Neuronal stem cell (in vitro differentiated cells): ENCODE results near the gene ABCC8.

Experiments
- DNase-seq: peaks from one replicate; pipeline ENCODE4 v3.0.0-alpha.2; 2013; ENCODE audit warnings: low spot score
- H2AFZ ChIP-seq: one replicate; pipeline ENCODE4 v1.6.1; 2013; ENCODE audit warnings: mild to moderate bottlenecking, low read length, inconsistent platforms
- H2AK5ac ChIP-seq: 2 replicates; pipeline ENCODE4 v1.6.1; 2013; ENCODE audit warnings: low read depth, mild to moderate bottlenecking, inconsistent platforms, low read length, moderate library complexity, mixed read lengths
- H2BK120ac ChIP-seq: 2 replicates; pipeline ENCODE4 v1.6.1; 2013; ENCODE audit warnings: low read depth, mild to moderate bottlenecking, inconsistent platforms, low read length, moderate library complexity, mixed read lengths
- H2BK12ac ChIP-seq: one replicate; pipeline ENCODE4 v1.6.1; 2013; ENCODE audit warnings: low read length, inconsistent platforms
- H2BK15ac ChIP-seq: 2 replicates; pipeline ENCODE4 v1.6.1; 2013; ENCODE audit warnings: mild to moderate bottlenecking, low read length, inconsistent platforms, mixed read lengths
- H2BK5ac ChIP-seq: one replicate; pipeline ENCODE4 v1.6.1; 2013; ENCODE audit warnings: inconsistent platforms, mild to moderate bottlenecking, low read length, moderate library complexity
- H3K14ac ChIP-seq: one replicate; pipeline ENCODE4 v1.6.1; 2013; ENCODE audit warnings: low read length, inconsistent platforms
- H3K18ac ChIP-seq: 2 replicates; pipeline ENCODE4 v1.6.1; 2013; ENCODE audit warnings: low read length, inconsistent platforms
- H3K23ac ChIP-seq: 2 replicates; pipeline ENCODE4 v1.6.1; 2013; ENCODE audit warnings: low read depth, mild to moderate bottlenecking, mixed read lengths, low read length, inconsistent platforms; ENCODE audit not compliant: poor library complexity
- H3K27ac ChIP-seq: replicated peaks from 3 replicates; pipeline ENCODE4 v1.5.1; 2013; ENCODE audit warnings: low read length, inconsistent platforms
- H3K27me3 ChIP-seq, 3 experiments: 2 replicates each; pipeline ENCODE4 v1.6.1; 2013; ENCODE audit warnings: low read length in 3 of 3, mild to moderate bottlenecking in 2 of 3, inconsistent platforms in 1 of 3, low read depth in 1 of 3, mixed read lengths in 1 of 3, moderate library complexity in 1 of 3; ENCODE audit not compliant: control insufficient read depth in 3 of 3, insufficient read depth in 3 of 3
- H3K36me3 ChIP-seq, 2 donors: replicated peaks in 1 of 2; 2 replicates each; pipeline ENCODE4 v1.6.1; 2013; ENCODE audit warnings: low read length in 2 of 2; ENCODE audit not compliant: control insufficient read depth in 2 of 2, insufficient read depth in 2 of 2
- H3K4ac ChIP-seq: 2 replicates; pipeline ENCODE4 v1.6.1; 2013; ENCODE audit warnings: inconsistent platforms, mild to moderate bottlenecking, low read length, moderate library complexity
- H3K4me1 ChIP-seq, 2 donors: 1 replicate in 1 of 2; 2 replicates in 1 of 2; pipeline ENCODE4 v1.6.1; 2013; ENCODE audit warnings: low read length in 2 of 2, low read depth in 1 of 2; ENCODE audit not compliant: control insufficient read depth in 2 of 2, insufficient read depth in 1 of 2
- H3K4me2 ChIP-seq: one replicate; pipeline ENCODE4 v1.6.1; 2013; ENCODE audit warnings: mild to moderate bottlenecking, low read length, inconsistent platforms; ENCODE audit not compliant: insufficient read depth, poor library complexity, severe bottlenecking
- H3K4me3 ChIP-seq, 2 donors: 2 replicates each; pipeline ENCODE4 v1.5.1; 2013; ENCODE audit warnings: low read length in 2 of 2, mild to moderate bottlenecking in 2 of 2, inconsistent platforms in 1 of 2, moderate library complexity in 1 of 2
- H3K79me1 ChIP-seq: one replicate; pipeline ENCODE4 v1.6.1; 2013; ENCODE audit warnings: low read depth, mild to moderate bottlenecking, inconsistent platforms, low read length, moderate library complexity
- H3K9ac ChIP-seq: one replicate; pipeline ENCODE4 v1.6.1; 2013; ENCODE audit warnings: mild to moderate bottlenecking, low read depth, low read length, inconsistent platforms; ENCODE audit not compliant: poor library complexity
- H3K9me3 ChIP-seq, 2 donors: replicated peaks in 1 of 2; 2 replicates each; pipeline versions ENCODE3 to v1.6.1; 2013; ENCODE audit warnings: low read length in 2 of 2, mild to moderate bottlenecking in 2 of 2, inconsistent platforms in 1 of 2, low read depth in 1 of 2, mixed read lengths in 1 of 2, moderate library complexity in 1 of 2; ENCODE audit not compliant: control insufficient read depth in 2 of 2, insufficient read depth in 1 of 2
- H4K8ac ChIP-seq: one replicate; pipeline ENCODE4 v1.6.1; 2013; ENCODE audit warnings: low read depth, mild to moderate bottlenecking, inconsistent platforms, low read length, moderate library complexity
- H4K91ac ChIP-seq: one replicate; pipeline ENCODE4 v1.6.1; 2013; ENCODE audit warnings: low read length, low read depth, mild to moderate bottlenecking, inconsistent platforms; ENCODE audit not compliant: poor library complexity
- WGBS, 2 donors: extraction: QIAGEN DNeasy Blood & Tissue Kit; methylation state at CpG; one replicate each; pipeline ENCODE4 v1.1.7; 2013; ENCODE audit warnings: missing lambda C conversion rate in 2 of 2, mixed read lengths in 1 of 2; ENCODE audit not compliant: insufficient read length in 2 of 2, insufficient replicate concordance in 1 of 2; ENCODE audit errors: extremely low coverage in 2 of 2; 5-methylcytosine and 5-hydroxymethylcytosine counted together

Gene ABCC8

DNA sequence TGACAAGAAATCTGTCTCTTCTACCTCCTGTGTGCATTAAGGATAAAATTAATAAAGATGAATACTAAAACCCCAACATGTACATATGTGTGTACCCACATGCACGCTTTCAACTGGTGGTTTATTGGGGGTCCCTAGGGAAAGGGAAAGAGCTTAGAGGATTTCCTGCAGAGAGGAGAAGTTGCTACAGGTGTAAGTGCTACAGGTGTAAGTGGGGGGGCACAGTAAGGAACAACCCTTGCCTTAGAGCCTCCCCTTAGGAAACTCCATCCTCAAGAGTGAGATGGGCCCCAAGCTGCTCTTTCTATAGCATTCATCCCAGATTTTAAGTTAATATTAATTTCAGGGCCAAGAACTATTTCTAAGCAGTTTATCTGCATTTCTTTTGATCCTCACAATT is 11.9 kb upstream of the ABCC8 start:
- H3K79me1 ChIP-seq, result no peaks in the 10 kb centered on the region
- no peaks in the 10 kb centered on the region for H3K4me1 ChIP-seq
- H3K18ac ChIP-seq, result no peak overlapping the region
- H4K8ac ChIP-seq, result no peak overlapping the region
- H2AFZ ChIP-seq, result no peak overlapping the region
- no peak overlapping the region for H2BK5ac ChIP-seq
- H3K14ac ChIP-seq, result no peak overlapping the region
- H4K91ac ChIP-seq, result no peak overlapping the region
- no peaks in the 10 kb centered on the region for H3K36me3 ChIP-seq
- no peak overlapping the region for H3K4me2 ChIP-seq
- no peak overlapping the region for H3K27ac ChIP-seq
- no peak overlapping the region for H2BK12ac ChIP-seq
- H3K9me3 ChIP-seq, result no peaks in the 10 kb centered on the region
- no peak overlapping the region for H2BK15ac ChIP-seq
- no peak overlapping the region for H3K4me3 ChIP-seq
- no peak for DNase-seq
- no peak overlapping the region for H3K9ac ChIP-seq
- H2AK5ac ChIP-seq, result no peak overlapping the region
- no peak overlapping the region for H2BK120ac ChIP-seq
- no CpG with 5 or more reads among the region's 1 CpG for WGBS, 2 donors
- no peak overlapping the region for H3K23ac ChIP-seq
- no peak overlapping the region for H3K4ac ChIP-seq
- H3K27me3 ChIP-seq, result peaks cover 0 to 36% (median 0%) of the 10 kb centered on the region in 3 experiments

DNA sequence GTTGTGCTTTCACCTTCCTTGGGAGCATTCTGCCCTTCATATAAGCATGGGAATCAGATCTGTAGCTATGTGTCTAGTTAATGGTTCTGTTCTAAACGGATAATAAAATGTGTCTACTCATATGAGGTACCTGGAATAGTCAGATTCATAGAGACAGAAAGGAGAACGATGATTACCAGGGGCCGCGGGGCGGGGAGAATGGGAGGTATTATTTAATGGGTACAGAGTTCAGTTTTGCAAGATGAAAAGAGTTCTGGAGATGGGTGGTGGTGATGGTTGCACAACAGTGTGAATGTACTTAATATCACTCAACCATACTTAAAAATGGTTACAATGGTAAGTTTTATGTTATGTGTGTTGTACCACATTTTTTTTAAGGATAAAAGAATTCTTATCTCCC is 10.0 kb upstream of the ABCC8 start:
- H3K9me3 ChIP-seq, result no peaks in the 10 kb centered on the region
- no peak overlapping the region for H3K27ac ChIP-seq
- H4K91ac ChIP-seq, result no peak overlapping the region
- no peak overlapping the region for H4K8ac ChIP-seq
- no peak overlapping the region for H3K4ac ChIP-seq
- no peak overlapping the region for H2BK12ac ChIP-seq
- H3K23ac ChIP-seq, result no peak overlapping the region
- H3K4me3 ChIP-seq, result no peak overlapping the region
- H2BK5ac ChIP-seq, result no peak overlapping the region
- no peak overlapping the region for H3K18ac ChIP-seq
- no CpG with 5 or more reads among the region's 5 CpGs for WGBS, 2 donors
- no peak overlapping the region for H2BK15ac ChIP-seq
- peaks cover 0 to 35% (median 0%) of the 10 kb centered on the region in 3 experiments for H3K27me3 ChIP-seq
- H2AFZ ChIP-seq, result no peak overlapping the region
- H2BK120ac ChIP-seq, result no peak overlapping the region
- DNase-seq, result no peak
- no peaks in the 10 kb centered on the region for H3K36me3 ChIP-seq
- H3K4me2 ChIP-seq, result no peak overlapping the region
- H3K14ac ChIP-seq, result no peak overlapping the region
- H3K9ac ChIP-seq, result no peak overlapping the region
- H2AK5ac ChIP-seq, result no peak overlapping the region
- no peaks in the 10 kb centered on the region for H3K4me1 ChIP-seq
- no peaks in the 10 kb centered on the region for H3K79me1 ChIP-seq

DNA sequence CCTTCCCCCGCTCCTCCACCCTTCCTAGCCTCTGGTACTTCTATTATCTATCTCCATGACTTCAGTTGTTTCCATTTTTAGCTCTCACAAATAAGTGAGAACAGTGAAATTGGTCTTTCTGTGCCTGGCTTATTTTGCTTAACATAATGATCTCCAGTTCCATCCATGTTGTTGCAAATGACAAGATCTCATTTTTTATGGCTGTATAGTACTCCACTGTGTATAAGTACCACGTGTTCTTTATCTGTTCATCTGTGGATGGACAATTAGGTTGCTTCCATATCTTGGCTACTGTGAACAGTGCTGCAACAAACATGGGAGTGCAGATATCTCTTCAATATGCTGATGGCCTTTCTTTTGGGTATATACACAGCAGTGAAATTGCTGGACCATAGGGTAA is 6.9 kb upstream of the ABCC8 start:
- peaks cover 4 to 5% of the 10 kb centered on the region in 2 donors for H3K4me1 ChIP-seq
- H2BK12ac ChIP-seq, result no peak overlapping the region
- no peak overlapping the region for H3K4ac ChIP-seq
- H3K36me3 ChIP-seq, result no peaks in the 10 kb centered on the region
- H3K27ac ChIP-seq, result no peak overlapping the region
- no peak overlapping the region for H3K14ac ChIP-seq
- H3K23ac ChIP-seq, result no peak overlapping the region
- no peaks in the 10 kb centered on the region for H3K79me1 ChIP-seq
- no peak overlapping the region for H2AK5ac ChIP-seq
- WGBS, 2 donors, result no CpG with 5 or more reads among the region's 2 CpGs
- H4K8ac ChIP-seq, result no peak overlapping the region
- H2BK15ac ChIP-seq, result no peak overlapping the region
- H3K27me3 ChIP-seq, result peaks cover 2 to 42% (median 5%) of the 10 kb centered on the region in 3 experiments
- no peak overlapping the region for H4K91ac ChIP-seq
- H2AFZ ChIP-seq, result no peak overlapping the region
- H3K9me3 ChIP-seq, result no peaks in the 10 kb centered on the region
- H3K4me2 ChIP-seq, result no peak overlapping the region
- DNase-seq, result no peak
- no peak overlapping the region for H2BK120ac ChIP-seq
- no peak overlapping the region for H2BK5ac ChIP-seq
- H3K9ac ChIP-seq, result no peak overlapping the region
- H3K18ac ChIP-seq, result no peak overlapping the region
- no peak overlapping the region for H3K4me3 ChIP-seq

DNA sequence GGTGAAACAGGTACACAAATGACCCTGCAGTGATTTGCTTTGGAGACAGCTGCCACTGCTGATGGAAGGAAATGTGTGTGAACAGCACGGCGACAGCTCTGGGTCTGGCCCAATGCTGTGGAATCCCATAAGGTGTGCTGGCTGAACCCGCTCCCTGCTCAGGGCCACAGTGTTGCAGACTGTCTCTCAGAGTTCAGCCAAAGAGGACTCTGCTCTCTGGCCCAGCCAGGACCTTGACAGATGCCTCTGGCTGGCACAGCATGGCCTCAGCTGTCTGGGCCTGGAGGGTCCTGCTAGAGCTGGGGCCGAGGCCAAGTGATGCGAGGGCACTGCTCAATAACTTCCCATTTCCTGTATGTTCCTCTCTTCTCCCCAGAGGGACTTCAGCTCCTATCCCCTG is 5.3 kb upstream of the ABCC8 start:
- Histone ChIP-seq H2BK15ac (no peak overlapping the region), H3K27me3 (peaks cover 2 to 56% (median 16%) of the 10 kb centered on the region in 3 experiments), H2BK12ac (no peak overlapping the region), H3K4ac (no peak overlapping the region), H3K9ac (no peak overlapping the region), H3K4me3 (peak overlapping the region in 1 of 2 donors; percentile 41), H2AFZ (no peak overlapping the region), H2AK5ac (no peak overlapping the region), H4K91ac (no peak overlapping the region), H3K14ac (no peak overlapping the region), H3K27ac (no peak overlapping the region), H3K23ac (no peak overlapping the region), H3K79me1 (no peaks in the 10 kb centered on the region), H2BK120ac (no peak overlapping the region), H4K8ac (no peak overlapping the region), H3K36me3 (no peaks in the 10 kb centered on the region), H3K18ac (no peak overlapping the region), H3K9me3 (no peaks in the 10 kb centered on the region), H3K4me2 (no peak overlapping the region), H2BK5ac (no peak overlapping the region), H3K4me1 (peaks cover 4 to 5% of the 10 kb centered on the region in 2 donors)
- no CpG with 5 or more reads among the region's 5 CpGs for WGBS, 2 donors
- DNase-seq, result no peak
